ENCODE measurements around the gene CEP41.

The CEP41 gene, protein sequence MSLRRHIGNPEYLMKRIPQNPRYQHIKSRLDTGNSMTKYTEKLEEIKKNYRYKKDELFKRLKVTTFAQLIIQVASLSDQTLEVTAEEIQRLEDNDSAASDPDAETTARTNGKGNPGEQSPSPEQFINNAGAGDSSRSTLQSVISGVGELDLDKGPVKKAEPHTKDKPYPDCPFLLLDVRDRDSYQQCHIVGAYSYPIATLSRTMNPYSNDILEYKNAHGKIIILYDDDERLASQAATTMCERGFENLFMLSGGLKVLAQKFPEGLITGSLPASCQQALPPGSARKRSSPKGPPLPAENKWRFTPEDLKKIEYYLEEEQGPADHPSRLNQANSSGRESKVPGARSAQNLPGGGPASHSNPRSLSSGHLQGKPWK

DNA sequence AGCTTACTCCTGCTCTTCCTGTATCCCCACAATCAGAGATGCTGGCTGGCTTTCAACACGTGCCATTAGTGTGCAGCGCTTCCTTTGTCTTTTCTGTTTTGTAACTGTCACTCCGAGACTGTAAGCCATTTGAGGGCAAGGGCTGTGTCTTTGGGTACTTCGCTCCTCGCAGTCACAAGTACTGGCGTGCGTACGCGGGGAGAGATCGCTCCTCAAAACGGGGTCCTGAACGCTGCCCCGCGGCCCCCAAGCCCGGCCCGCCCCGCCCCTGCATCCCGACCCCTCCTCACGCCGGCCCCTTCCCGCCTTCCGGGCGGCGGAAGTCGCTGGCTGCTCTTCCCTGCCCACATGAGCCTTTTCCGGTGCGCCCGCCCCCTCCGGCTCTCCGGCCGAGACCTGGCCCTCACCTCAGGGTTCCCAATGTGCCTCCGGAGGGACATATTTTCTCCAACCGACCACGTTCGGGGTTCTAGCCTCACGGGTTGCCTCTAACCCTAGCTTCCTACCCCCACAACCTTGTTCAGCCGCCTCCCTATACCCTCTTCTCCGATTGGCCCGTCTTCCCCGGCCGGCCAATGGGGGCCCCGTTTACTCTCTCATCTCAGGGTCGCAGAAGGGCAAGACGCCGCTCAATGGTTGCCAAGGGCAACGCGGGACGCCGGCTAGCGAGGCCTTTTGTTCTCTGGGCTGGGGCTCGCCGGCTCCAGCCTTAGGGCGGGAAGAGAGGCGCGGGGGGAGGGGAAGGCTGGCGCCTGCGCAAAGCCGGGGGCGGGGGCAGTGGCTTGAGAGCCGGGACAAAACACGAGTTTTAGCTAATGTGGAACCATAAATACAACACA, at the start of gene CEP41:
Gene CEP41 (minus strand): TSS at position 490 of the 839 bp plus-strand sequence. CDS start 50 bp downstream, at position 440.
- peak within 1 kb of the TSS; percentile 93 for H3K4me3 ChIP-seq (ENCODE audit: low read depth, low read length)
- TF ChIP-seq, protein P1, sequence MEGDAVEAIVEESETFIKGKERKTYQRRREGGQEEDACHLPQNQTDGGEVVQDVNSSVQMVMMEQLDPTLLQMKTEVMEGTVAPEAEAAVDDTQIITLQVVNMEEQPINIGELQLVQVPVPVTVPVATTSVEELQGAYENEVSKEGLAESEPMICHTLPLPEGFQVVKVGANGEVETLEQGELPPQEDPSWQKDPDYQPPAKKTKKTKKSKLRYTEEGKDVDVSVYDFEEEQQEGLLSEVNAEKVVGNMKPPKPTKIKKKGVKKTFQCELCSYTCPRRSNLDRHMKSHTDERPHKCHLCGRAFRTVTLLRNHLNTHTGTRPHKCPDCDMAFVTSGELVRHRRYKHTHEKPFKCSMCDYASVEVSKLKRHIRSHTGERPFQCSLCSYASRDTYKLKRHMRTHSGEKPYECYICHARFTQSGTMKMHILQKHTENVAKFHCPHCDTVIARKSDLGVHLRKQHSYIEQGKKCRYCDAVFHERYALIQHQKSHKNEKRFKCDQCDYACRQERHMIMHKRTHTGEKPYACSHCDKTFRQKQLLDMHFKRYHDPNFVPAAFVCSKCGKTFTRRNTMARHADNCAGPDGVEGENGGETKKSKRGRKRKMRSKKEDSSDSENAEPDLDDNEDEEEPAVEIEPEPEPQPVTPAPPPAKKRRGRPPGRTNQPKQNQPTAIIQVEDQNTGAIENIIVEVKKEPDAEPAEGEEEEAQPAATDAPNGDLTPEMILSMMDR (IDR thresholded peaks at IDR 0.05; ENCODE audit: borderline replicate concordance, insufficient read depth, low read depth, low read length): no peak

GRCh38 chr7:130490311-130490791, 49.5 kb upstream of the CEP41 start:
- TF ChIP-seq, protein P1 (IDR thresholded peaks at IDR 0.05; ENCODE audit: borderline replicate concordance, insufficient read depth, low read depth, low read length): no peak
- peak overlapping the region; percentile 17 for H3K4me3 ChIP-seq (ENCODE audit: low read depth, low read length)

DNA sequence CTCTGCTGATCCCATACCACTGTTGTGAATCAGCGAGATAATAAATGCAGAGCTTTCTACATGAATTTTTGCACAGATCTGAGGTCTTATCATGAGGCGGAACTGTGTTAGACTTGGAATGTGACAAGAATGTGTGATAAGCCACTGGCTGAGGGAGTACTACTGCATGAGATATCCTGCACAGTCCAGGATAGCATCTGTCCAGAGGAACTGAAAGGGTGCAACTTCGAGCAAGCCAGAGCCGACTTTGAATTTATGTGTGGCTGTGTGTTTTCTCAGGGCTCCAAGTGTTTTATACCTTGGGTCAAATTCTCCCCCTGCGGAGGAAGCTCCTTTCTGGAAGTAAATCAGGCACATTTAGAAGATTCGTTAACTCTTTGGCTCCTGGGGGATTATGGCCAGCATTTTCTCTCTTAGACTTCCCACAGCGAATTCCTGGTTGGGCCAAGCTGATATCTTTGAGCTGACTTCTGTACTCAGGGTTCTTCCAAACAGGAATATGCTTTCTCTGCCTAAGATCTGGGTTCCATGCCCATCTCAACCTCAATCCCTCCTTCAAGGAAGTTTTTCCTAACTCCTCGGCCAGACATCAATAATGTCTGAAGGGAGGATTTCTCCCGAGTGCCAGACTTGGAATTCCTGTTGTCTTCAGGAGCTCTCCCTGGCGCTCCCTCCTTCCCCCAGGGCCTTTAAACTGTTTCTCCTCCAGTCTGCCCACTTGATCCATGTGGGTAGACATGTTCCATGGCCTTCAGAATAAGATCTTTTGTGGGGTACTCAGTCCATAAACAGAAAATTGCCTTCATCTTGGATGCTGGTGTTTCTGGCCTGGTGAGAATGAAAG, 48.5 kb upstream of the CEP41 start:
- TF ChIP-seq, protein P1 (IDR thresholded peaks at IDR 0.05; ENCODE audit: borderline replicate concordance, insufficient read depth, low read depth, low read length): no peak
- H3K4me3 ChIP-seq (ENCODE audit: low read depth, low read length): no peak overlapping the region

DNA sequence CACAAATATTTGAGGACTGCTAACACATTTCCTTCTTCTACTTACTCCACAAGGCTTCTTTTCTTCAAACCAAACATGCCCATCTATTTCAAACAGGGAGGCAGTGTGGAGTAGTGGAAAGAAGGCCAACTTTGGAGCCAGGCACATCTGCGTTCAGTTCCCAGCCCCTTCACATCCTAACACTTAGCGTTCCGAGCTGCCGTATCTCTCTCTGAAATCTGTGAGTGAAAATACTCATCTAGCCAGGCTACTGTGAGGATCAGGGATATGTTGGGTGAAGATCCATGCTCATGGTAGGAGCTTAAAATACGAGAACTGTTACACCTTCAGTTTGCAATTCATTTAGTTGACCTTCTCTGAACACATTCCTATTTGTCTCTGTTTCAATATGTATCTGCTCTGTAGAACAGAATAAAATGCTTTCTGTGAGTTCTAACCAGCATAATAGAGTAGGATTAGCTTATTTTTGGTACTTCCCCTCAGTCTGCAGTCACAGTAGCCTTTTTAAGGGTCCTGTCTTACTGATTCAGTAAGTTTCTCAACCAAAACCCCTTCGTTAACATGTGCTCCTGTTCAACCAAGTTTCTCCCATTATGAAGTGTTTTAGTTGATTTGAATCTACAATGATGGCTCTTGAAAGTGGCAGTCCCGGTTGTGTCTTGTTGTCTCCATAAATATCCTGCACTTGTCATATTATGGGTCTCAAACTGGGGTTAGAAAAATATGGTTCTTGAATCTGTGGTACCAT, 47.8 kb upstream of the CEP41 start:
- no peak overlapping the region for H3K4me3 ChIP-seq (ENCODE audit: low read depth, low read length)
- TF ChIP-seq, protein P1 (IDR thresholded peaks at IDR 0.05; ENCODE audit: borderline replicate concordance, insufficient read depth, low read depth, low read length): no peak

- TF ChIP-seq, protein P1 (IDR thresholded peaks at IDR 0.05; ENCODE audit: borderline replicate concordance, insufficient read depth, low read depth, low read length): no peak
- peak overlapping the region; percentile 51 for H3K4me3 ChIP-seq (ENCODE audit: low read depth, low read length)
These were observed 46.2 kb upstream of the CEP41 start for GRCh38 chr7:130486954-130487436.

All from GM12875 (cell line).